HepG2 (cell line): Measurements from ENCODE around the gene KLHL40. TPM values are rescaled to one million over a fixed set of nuclear protein-coding genes. Genes with fewer than 3 reads are reported as not detected.

Experiments used
- ATF4 ChIP-seq, 2 experiments: fragments of 450-650 bp in 1 of 2; sonication (generic) in 1 of 2; formaldehyde crosslinking; IDR thresholded peaks; 2 replicates each; pipeline versions ENCODE4 v1.5.0 to v1.8.0; 2020 to 2022; ENCODE audit warnings: mild to moderate bottlenecking in 1 of 2, missing genetic modification reagents in 1 of 2
- HNRNPUL1 ChIP-seq: fragments of 200-400 bp; formaldehyde crosslinking; IDR thresholded peaks from 2 replicates; pipeline ENCODE4 v1.6.1; 2017; ENCODE audit warnings: low read depth, mild to moderate bottlenecking, low read length, moderate library complexity
- KAT2B ChIP-seq: fragments of 150-350 bp; IDR thresholded peaks from 2 replicates; pipeline ENCODE4 v1.6.1; 2014; ENCODE audit warnings: low read depth, low read length, borderline replicate concordance
- LRRFIP1 ChIP-seq: sonication (generic); formaldehyde crosslinking; conservative IDR thresholded peaks from 2 replicates; pipeline ENCODE4 v1.4.0; 2020; ENCODE audit warnings: missing genetic modification reagents
- MXD4 ChIP-seq: IDR thresholded peaks from 2 replicates; pipeline ENCODE4 v1.6.1; 2016; ENCODE audit warnings: mild to moderate bottlenecking, missing biosample characterization, missing genetic modification reagents
- NR1H2 ChIP-seq: sonication (generic); formaldehyde crosslinking; IDR thresholded peaks from 2 replicates; pipeline ENCODE4 v1.8.1; 2022; ENCODE audit warnings: low read depth, missing genetic modification reagents, borderline replicate concordance
- NR2F1 ChIP-seq, 2 experiments: fragments of 450-650 bp in 1 of 2; formaldehyde crosslinking in 1 of 2; IDR thresholded peaks; 2 replicates each; pipeline versions ENCODE4 v1.5.0 to v1.6.1; 2016 to 2020; ENCODE audit warnings: mild to moderate bottlenecking in 1 of 2, missing compliant biosample characterization in 1 of 2, missing genetic modification reagents in 1 of 2, moderate library complexity in 1 of 2
- PRDM15 ChIP-seq: sonication (generic); formaldehyde crosslinking; IDR thresholded peaks from 2 replicates; pipeline ENCODE4 v1.4.0; 2020; ENCODE audit warnings: missing genetic modification reagents
- SCMH1 ChIP-seq: sonication (generic); formaldehyde crosslinking; IDR thresholded peaks from 2 replicates; pipeline ENCODE4 v1.9.0; 2021; ENCODE audit warnings: missing genetic modification reagents, mild to moderate bottlenecking, borderline replicate concordance
- TERF1 ChIP-seq: sonication (generic); formaldehyde crosslinking; IDR thresholded peaks from 2 replicates; pipeline ENCODE4 v1.8.0; 2022; ENCODE audit warnings: mild to moderate bottlenecking, missing genetic modification reagents, moderate library complexity
- ZBTB21 ChIP-seq: sonication (generic); formaldehyde crosslinking; IDR thresholded peaks from 2 replicates; pipeline ENCODE4 v1.4.0; 2020; ENCODE audit warnings: missing genetic modification reagents
- ZBTB46 ChIP-seq: sonication (generic); formaldehyde crosslinking; IDR thresholded peaks from 2 replicates; pipeline ENCODE4 v1.4.0; 2020; ENCODE audit warnings: mild to moderate bottlenecking, missing genetic modification reagents, borderline replicate concordance
- ZNF496 ChIP-seq: sonication (generic); formaldehyde crosslinking; IDR thresholded peaks from 2 replicates; pipeline ENCODE4 v1.8.1; 2023; ENCODE audit warnings: mild to moderate bottlenecking, moderate library complexity, missing genetic modification reagents; ENCODE audit not compliant: insufficient replicate concordance
- ZNF503 ChIP-seq: sonication (generic); formaldehyde crosslinking; IDR thresholded peaks from 2 replicates; pipeline ENCODE4 v1.4.0; 2020; ENCODE audit warnings: missing genetic modification reagents
- ZNF547 ChIP-seq: sonication (generic); formaldehyde crosslinking; IDR thresholded peaks from 2 replicates; pipeline ENCODE4 v1.5.1; 2020; ENCODE audit warnings: mild to moderate bottlenecking, missing genetic modification reagents
- polyA plus RNA-seq, 8 experiments: library from polyadenylated mRNA; depleted of rRNA in 3 of 8; stranded (reverse) in 7 of 8; unstranded in 1 of 8; fragments of >200 nt; fragmentation: Illumina TruSeq in 4 of 8; extraction: Trizol in 4 of 8; gene quantifications; 2 replicates each; pipeline versions ENCODE4 v1.2.1 to v1.2.3, GENCODE V29; 2011 to 2016; ENCODE audit warnings: low read depth in 4 of 8, missing spikeins in 1 of 8, mixed read lengths in 1 of 8; ENCODE audit not compliant: insufficient read depth in 1 of 8
- total RNA-seq, 5 experiments: library from RNA; depleted of rRNA; stranded (reverse); fragments of >200 nt; fragmentation: Illumina TruSeq; extraction: Trizol; gene quantifications; 2 replicates each; pipeline ENCODE4 v1.2.3, GENCODE V29; 2016; ENCODE audit warnings: low read depth in 1 of 5

Gene KLHL40
- total and polyA plus RNA-seq, 2 of the 13 experiments (the other 11 are each of a cell fraction or from before 2014, with no cell fraction given) = not detected

GRCh38 chr3:42732829-42733459 lies 47.6 kb downstream of the KLHL40 start (continued):
- TF ChIP-seq TERF1 (CRISPR knock-in tag) (no peak), KAT2B (no peak), ZBTB46 (CRISPR knock-in tag) (no peak), PRDM15 (CRISPR knock-in tag) (no peak; the same call in 1 of the 2 replicates), ATF4 (CRISPR knock-in tag; IDR thresholded peaks at IDR 0.05) (no peak), NR1H2 (CRISPR knock-in tag) (no peak), NR2F1 (CRISPR knock-in tag; IDR thresholded peaks at IDR 0.05) (no peak), HNRNPUL1 (no peak), MXD4 (CRISPR knock-in tag) (no peak), SCMH1 (no peak), ZBTB21 (no peak), ZNF496 (CRISPR knock-in tag) (no peak), LRRFIP1 (CRISPR knock-in tag) (no peak), ZNF503 (no peak), ZNF547 (CRISPR knock-in tag) (no peak)
